Measurements from ENCODE around the gene HSF5. TPM values are rescaled to one million over a fixed set of nuclear protein-coding genes. Genes with fewer than 3 reads are reported as not detected.

Gene HSF5
- polyA plus RNA-seq, 3 donors = 0.07 TPM; not detected in 2

DNA sequence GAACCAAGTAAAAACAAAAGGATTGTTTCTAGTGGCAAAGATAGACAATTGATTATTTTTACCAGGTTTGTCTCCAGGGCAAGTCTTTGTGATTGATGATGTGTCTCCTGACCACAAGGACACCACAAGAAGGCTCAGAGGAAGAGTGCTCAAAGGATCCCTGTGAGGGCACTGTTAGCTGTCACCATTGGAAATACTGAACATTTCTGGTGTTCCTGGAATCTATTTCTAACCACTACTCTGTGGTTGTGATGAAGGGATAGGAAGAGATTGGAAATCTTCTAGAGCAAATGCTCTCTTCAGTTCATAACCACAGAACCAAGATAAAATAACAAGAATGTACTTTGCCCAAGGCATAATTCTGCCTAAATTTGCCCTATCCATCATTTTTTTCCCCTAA, 86.2 kb downstream of the HSF5 start:
- Mint-ChIP-seq H3K27me3 (ENCODE audit: low read depth in 3 of 3) (peaks cover 7 to 28% (median 8%) of the 10 kb centered on the region in 3 donors), H3K36me3 (no peaks in the 10 kb centered on the region), H3K4me3 (peak overlapping the region in 1 of 2 donors; percentile 49), H3K4me1 (no peaks in the 10 kb centered on the region), H3K27ac (no peak overlapping the region), H3K9me3 (no peaks in the 10 kb centered on the region)
- Histone ChIP-seq H3K9me3 (replicated peaks in 1 of 2; ENCODE audit: control insufficient read depth in 1 of 2, insufficient read depth in 1 of 2, low read length in 2 of 2) (no peaks in the 10 kb centered on the region), H3K4me2 (replicated peaks; ENCODE audit: extremely low read depth, low read length, poor library complexity, severe bottlenecking) (no peak overlapping the region), H3K27me3 (ENCODE audit: control insufficient read depth in 2 of 2, insufficient read depth in 2 of 2, low read length in 2 of 2) (peaks cover 0 to 6% of the 10 kb centered on the region in 2 donors), H3K27ac (ENCODE audit: low read depth in 1 of 2, low read length in 2 of 2) (no peak overlapping the region), H3K36me3 (replicated peaks in 1 of 2; ENCODE audit: control insufficient read depth in 1 of 2, insufficient read depth in 2 of 2, low read length in 2 of 2) (no peaks in the 10 kb centered on the region), H3K4me1 (ENCODE audit: control insufficient read depth in 1 of 2, insufficient read depth in 2 of 2, low read length in 2 of 2) (no peaks in the 10 kb centered on the region), H3K79me2 (ENCODE audit: insufficient read depth, low read length) (no peaks in the 10 kb centered on the region), H4K20me1 (ENCODE audit: insufficient read depth, low read length) (no peaks in the 10 kb centered on the region), H3K4me3 (replicated peaks in 1 of 3; ENCODE audit: low read depth in 2 of 3, low read length in 3 of 3) (no peak overlapping the region), H3K9ac (ENCODE audit: insufficient read depth, low read length, poor library complexity, severe bottlenecking) (no peak overlapping the region), H2AFZ (ENCODE audit: insufficient read depth, low read depth, low read length, poor library complexity, severe bottlenecking) (no peak overlapping the region)
- no peak for DNase-seq
- TF ChIP-seq, protein P1, sequence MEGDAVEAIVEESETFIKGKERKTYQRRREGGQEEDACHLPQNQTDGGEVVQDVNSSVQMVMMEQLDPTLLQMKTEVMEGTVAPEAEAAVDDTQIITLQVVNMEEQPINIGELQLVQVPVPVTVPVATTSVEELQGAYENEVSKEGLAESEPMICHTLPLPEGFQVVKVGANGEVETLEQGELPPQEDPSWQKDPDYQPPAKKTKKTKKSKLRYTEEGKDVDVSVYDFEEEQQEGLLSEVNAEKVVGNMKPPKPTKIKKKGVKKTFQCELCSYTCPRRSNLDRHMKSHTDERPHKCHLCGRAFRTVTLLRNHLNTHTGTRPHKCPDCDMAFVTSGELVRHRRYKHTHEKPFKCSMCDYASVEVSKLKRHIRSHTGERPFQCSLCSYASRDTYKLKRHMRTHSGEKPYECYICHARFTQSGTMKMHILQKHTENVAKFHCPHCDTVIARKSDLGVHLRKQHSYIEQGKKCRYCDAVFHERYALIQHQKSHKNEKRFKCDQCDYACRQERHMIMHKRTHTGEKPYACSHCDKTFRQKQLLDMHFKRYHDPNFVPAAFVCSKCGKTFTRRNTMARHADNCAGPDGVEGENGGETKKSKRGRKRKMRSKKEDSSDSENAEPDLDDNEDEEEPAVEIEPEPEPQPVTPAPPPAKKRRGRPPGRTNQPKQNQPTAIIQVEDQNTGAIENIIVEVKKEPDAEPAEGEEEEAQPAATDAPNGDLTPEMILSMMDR (IDR thresholded peaks at IDR 0.05) = no peak
- intact Hi-C loops (cut with micrococcal nuclease) = no loop called here

GRCh38 chr17:58401287-58401686, 86.9 kb downstream of the HSF5 start:
- Histone ChIP-seq H3K9ac (ENCODE audit: insufficient read depth, low read length, poor library complexity, severe bottlenecking) (no peak overlapping the region), H4K20me1 (ENCODE audit: insufficient read depth, low read length) (no peaks in the 10 kb centered on the region), H3K4me3 (replicated peaks in 1 of 3; ENCODE audit: low read depth in 2 of 3, low read length in 3 of 3) (no peak overlapping the region), H3K4me1 (ENCODE audit: control insufficient read depth in 1 of 2, insufficient read depth in 2 of 2, low read length in 2 of 2) (no peaks in the 10 kb centered on the region), H3K36me3 (replicated peaks in 1 of 2; ENCODE audit: control insufficient read depth in 1 of 2, insufficient read depth in 2 of 2, low read length in 2 of 2) (no peaks in the 10 kb centered on the region), H3K27me3 (ENCODE audit: control insufficient read depth in 2 of 2, insufficient read depth in 2 of 2, low read length in 2 of 2) (peaks cover 0 to 6% of the 10 kb centered on the region in 2 donors), H2AFZ (ENCODE audit: insufficient read depth, low read depth, low read length, poor library complexity, severe bottlenecking) (no peak overlapping the region), H3K4me2 (replicated peaks; ENCODE audit: extremely low read depth, low read length, poor library complexity, severe bottlenecking) (no peak overlapping the region), H3K27ac (ENCODE audit: low read depth in 1 of 2, low read length in 2 of 2) (no peak overlapping the region), H3K9me3 (replicated peaks in 1 of 2; ENCODE audit: control insufficient read depth in 1 of 2, insufficient read depth in 1 of 2, low read length in 2 of 2) (no peaks in the 10 kb centered on the region), H3K79me2 (ENCODE audit: insufficient read depth, low read length) (no peaks in the 10 kb centered on the region)
- H3K36me3 Mint-ChIP-seq = no peaks in the 10 kb centered on the region
- intact Hi-C loops (cut with micrococcal nuclease) = no loop called here
- H3K27ac Mint-ChIP-seq = no peak overlapping the region
- H3K4me1 Mint-ChIP-seq = no peaks in the 10 kb centered on the region
- no peak for DNase-seq
- TF ChIP-seq, protein P1 (IDR thresholded peaks at IDR 0.05) = no peak
- H3K27me3 Mint-ChIP-seq (ENCODE audit: low read depth in 3 of 3) = peaks cover 7 to 28% (median 8%) of the 10 kb centered on the region in 3 donors
- H3K4me3 Mint-ChIP-seq = no peak overlapping the region
- H3K9me3 Mint-ChIP-seq = no peaks in the 10 kb centered on the region
- WGBS (ENCODE audit: insufficient coverage) = 100% methylated on average over 1 of the region's 2 CpGs

All from CD14-positive monocyte (primary cell).